MM.1S (cell line): ENCODE measurements around the gene NDUFAF2.

Experiments used
- CTCF ChIP-seq: fragments of 300-600 bp; sonication (generic); IDR thresholded peaks from 2 replicates; pipeline ENCODE4 v1.5.1; 2016; ENCODE audit warnings: antibody characterized with exemption, low read length, mixed read lengths
- EZH2 ChIP-seq: fragments of 300-600 bp; sonication (generic); optimal IDR thresholded peaks from 2 replicates; pipeline ENCODE3; 2017; ENCODE audit warnings: low read depth, mild to moderate bottlenecking, antibody characterized with exemption, low read length, mixed read lengths
- EZH2phosphoT487 ChIP-seq: fragments of 300-600 bp; sonication (generic); IDR thresholded peaks from 2 replicates; pipeline ENCODE4 v1.6.1; 2018; ENCODE audit warnings: antibody characterized with exemption, low read length

GRCh38 chr5:61178702-61179101, 233.7 kb downstream of the NDUFAF2 start:
- TF ChIP-seq CTCF (no peak), EZH2 (no peak), EZH2phosphoT487 (no peak)
